GM18519 (cell line): ENCODE results near the gene INPP5D.

Experiments used
- ATAC-seq: cut with Tn5 transposase; IDR thresholded peaks from one replicate; pipeline ENCODE4 v1.9.1; 2021; ENCODE audit warnings: mild to moderate bottlenecking, moderate library complexity; ENCODE audit not compliant: unreplicated experiment, low FRiP score

The INPP5D gene

GRCh38 chr2:233068762-233069418 is 8.7 kb downstream of the INPP5D start:
- ATAC-seq, result no peak

GRCh38 chr2:233072838-233073237 is 12.7 kb downstream of the INPP5D start:
- no peak for ATAC-seq

GRCh38 chr2:233074106-233074505 is 14.0 kb downstream of the INPP5D start:
- ATAC-seq, result no peak

- ATAC-seq, result no peak
These were observed 15.2 kb downstream of the INPP5D start for GRCh38 chr2:233075141-233075965.

GRCh38 chr2:233075966-233076339 is 15.8 kb downstream of the INPP5D start:
- ATAC-seq, result no peak

- ATAC-seq, result no peak
These were observed 16.6 kb downstream of the INPP5D start for GRCh38 chr2:233076749-233077148.

GRCh38 chr2:233079473-233079877 is 19.3 kb downstream of the INPP5D start:
- no peak for ATAC-seq

GRCh38 chr2:233079953-233080835 is 20.1 kb downstream of the INPP5D start:
- ATAC-seq, result no peak

- no peak for ATAC-seq
These were observed 20.7 kb downstream of the INPP5D start for GRCh38 chr2:233080836-233081229.

GRCh38 chr2:233081232-233081730 is 21.1 kb downstream of the INPP5D start:
- no peak for ATAC-seq

- ATAC-seq, result no peak
These were observed 21.6 kb downstream of the INPP5D start for GRCh38 chr2:233081731-233082221.

- peak; percentile 37 for ATAC-seq
These were observed 22.2 kb downstream of the INPP5D start for GRCh38 chr2:233082222-233082930.

GRCh38 chr2:233082931-233083755 is 23.0 kb downstream of the INPP5D start:
- no peak for ATAC-seq

GRCh38 chr2:233083782-233084181 is 23.6 kb downstream of the INPP5D start:
- ATAC-seq, result no peak

GRCh38 chr2:233084488-233084887 is 24.3 kb downstream of the INPP5D start:
- no peak for ATAC-seq

GRCh38 chr2:233085037-233085838 is 25.1 kb downstream of the INPP5D start:
- ATAC-seq, result no peak

GRCh38 chr2:233085839-233086150 is 25.7 kb downstream of the INPP5D start:
- no peak for ATAC-seq

- no peak for ATAC-seq
These were observed 27.6 kb downstream of the INPP5D start for GRCh38 chr2:233087713-233088112.

- ATAC-seq, result no peak
These were observed 28.8 kb downstream of the INPP5D start for GRCh38 chr2:233088972-233089345.
